GM06990 (cell line): Measurements from ENCODE around the gene CD300LG.
"Not testable (repeated sequence)": the region's sequence is repeated elsewhere in the genome, so short reads cannot be mapped to it uniquely, and the experiment has no call there.

Experiments used
- DNase-seq: peaks from one replicate; pipeline ENCODE4 v3.0.0-alpha.2; 2011; ENCODE audit not compliant: insufficient read length; ENCODE audit errors: extremely low read depth
- H3K27me3 ChIP-seq: replicated peaks from 2 replicates; pipeline ENCODE4 v1.6.0; 2011; ENCODE audit warnings: low read length; ENCODE audit not compliant: control insufficient read depth, insufficient read depth
- H3K36me3 ChIP-seq: 2 replicates; pipeline ENCODE4 v1.5.1; 2011; ENCODE audit warnings: low read length; ENCODE audit not compliant: control insufficient read depth, insufficient read depth
- H3K4me3 ChIP-seq: replicated peaks from 2 replicates; pipeline ENCODE4 v1.5.1; 2011; ENCODE audit warnings: low read depth, mild to moderate bottlenecking, control low read depth, low read length
- TF ChIP-seq, protein P1 (sequence below): IDR thresholded peaks from 2 replicates; pipeline ENCODE4 v1.5.1; 2011; ENCODE audit warnings: low read length, control low read depth, mild to moderate bottlenecking, inconsistent platforms; ENCODE audit not compliant: insufficient read depth, poor library complexity, severe bottlenecking

CD300LG gene

DNA sequence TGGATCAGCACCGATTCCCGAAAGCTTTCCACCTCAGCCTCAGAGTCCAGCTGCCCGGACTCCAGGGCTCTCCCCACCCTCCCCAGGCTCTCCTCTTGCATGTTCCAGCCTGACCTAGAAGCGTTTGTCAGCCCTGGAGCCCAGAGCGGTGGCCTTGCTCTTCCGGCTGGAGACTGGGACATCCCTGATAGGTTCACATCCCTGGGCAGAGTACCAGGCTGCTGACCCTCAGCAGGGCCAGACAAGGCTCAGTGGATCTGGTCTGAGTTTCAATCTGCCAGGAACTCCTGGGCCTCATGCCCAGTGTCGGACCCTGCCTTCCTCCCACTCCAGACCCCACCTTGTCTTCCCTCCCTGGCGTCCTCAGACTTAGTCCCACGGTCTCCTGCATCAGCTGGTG lies 15.0 kb downstream of the CD300LG start:
- no peak for DNase-seq
- TF ChIP-seq, protein P1, sequence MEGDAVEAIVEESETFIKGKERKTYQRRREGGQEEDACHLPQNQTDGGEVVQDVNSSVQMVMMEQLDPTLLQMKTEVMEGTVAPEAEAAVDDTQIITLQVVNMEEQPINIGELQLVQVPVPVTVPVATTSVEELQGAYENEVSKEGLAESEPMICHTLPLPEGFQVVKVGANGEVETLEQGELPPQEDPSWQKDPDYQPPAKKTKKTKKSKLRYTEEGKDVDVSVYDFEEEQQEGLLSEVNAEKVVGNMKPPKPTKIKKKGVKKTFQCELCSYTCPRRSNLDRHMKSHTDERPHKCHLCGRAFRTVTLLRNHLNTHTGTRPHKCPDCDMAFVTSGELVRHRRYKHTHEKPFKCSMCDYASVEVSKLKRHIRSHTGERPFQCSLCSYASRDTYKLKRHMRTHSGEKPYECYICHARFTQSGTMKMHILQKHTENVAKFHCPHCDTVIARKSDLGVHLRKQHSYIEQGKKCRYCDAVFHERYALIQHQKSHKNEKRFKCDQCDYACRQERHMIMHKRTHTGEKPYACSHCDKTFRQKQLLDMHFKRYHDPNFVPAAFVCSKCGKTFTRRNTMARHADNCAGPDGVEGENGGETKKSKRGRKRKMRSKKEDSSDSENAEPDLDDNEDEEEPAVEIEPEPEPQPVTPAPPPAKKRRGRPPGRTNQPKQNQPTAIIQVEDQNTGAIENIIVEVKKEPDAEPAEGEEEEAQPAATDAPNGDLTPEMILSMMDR = no peak
- Histone ChIP-seq H3K4me3 (no peak overlapping the region), H3K36me3 (no peaks in the 10 kb centered on the region), H3K27me3 (peaks cover 3% of the 10 kb centered on the region)

DNA sequence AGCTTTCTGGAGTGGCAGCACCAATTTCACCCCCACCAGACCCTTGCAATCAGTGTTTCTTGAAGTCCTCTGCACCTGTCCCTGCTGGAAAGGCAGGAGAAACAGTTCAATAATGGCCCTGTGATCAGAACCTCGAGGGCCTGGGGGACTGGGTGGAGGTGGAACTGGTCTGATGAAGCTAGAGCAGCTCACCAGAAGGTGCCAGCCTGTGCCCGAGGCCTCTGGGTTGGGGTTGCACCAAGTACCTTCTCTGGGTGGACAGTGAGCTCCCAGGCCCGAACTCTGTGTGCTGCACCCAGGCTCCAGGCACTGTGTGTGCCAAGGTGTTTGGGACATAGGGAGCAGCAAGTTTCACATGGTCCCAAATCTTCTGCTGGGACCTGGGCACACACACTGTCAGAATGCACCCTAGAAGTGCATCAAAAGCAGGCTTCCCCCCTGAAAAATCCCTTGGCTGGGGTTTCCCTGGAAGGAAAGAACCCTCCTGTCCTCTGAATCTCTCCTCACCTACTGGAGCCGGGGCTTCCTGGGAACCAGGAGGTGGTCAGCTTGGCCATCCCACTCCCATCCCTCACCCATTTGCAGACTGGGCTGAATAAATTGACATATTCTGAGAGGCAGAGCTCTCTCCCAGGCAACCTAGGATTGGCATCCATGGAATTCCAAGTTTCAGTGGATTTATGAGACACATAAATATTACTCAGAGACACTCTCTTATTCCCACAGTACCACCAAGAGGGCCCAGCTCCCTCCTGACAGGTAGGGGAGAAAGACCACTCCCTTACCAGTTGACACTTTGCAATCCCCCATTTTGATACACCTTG lies 17.4 kb downstream of the CD300LG start:
- DNase-seq = no peak
- H3K36me3 ChIP-seq = no peaks in the 10 kb centered on the region
- peaks cover 6% of the 10 kb centered on the region for H3K27me3 ChIP-seq
- TF ChIP-seq, protein P1 = no peak
- H3K4me3 ChIP-seq = no peak overlapping the region

DNA sequence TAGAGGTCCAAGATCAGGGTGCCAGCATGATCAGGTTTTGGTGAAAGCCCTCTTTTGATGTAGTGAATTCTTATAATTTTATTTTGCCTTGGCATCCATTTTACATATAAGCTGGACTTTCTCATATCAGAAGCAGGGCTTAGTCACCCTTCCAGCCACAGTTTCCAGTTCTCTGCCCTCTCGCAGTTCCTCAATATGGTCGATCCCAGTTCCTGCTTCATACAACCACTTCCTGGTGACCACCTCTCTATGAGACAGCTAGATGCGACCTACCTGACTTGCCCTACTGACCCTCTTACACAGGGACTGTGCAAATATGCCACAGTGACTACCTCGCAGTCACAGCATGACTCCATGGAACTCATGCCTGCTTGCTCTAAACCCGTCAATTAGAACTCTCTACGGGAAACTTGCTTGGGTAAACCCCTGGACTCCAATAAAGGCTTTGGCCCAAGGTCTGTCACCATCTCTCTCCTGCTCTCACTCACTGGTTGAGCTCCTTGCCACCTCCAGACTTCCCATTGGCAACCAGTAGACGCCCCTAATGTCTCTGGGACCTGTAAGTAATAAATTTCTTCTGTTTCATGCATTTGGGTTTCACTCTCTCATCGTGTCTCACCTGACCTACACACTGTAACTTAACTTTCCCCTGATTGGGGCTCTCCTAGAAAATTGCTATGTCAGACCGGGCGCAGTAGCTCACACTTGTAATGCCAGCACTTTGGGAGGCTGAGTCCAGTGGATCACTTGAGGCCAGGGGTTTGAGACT lies 21.4 kb downstream of the CD300LG start:
- H3K36me3 ChIP-seq = no peaks in the 10 kb centered on the region
- TF ChIP-seq, protein P1 = no peak
- H3K4me3 ChIP-seq = no peak overlapping the region
- H3K27me3 ChIP-seq = peaks cover 6% of the 10 kb centered on the region
- DNase-seq = no peak

DNA sequence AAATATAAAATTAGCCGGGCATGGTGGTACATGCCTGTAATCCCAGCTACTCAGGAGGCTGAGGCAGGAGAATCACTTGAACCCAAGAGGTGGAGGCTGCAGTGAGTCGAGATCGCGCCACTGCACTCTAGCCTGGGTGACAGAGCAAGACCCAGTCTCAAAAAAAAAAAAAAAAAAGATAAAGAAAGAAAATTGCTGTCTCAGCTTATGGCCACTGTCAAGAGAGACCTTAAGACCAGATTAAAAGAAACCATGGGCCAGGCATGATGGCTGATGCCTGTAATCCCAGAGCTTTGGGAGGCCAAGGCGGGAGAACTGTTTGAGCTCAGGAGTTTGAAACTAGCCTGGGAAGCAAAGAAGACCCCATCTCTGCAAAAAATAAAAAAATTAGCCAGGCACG lies 22.1 kb downstream of the CD300LG start:
- H3K36me3 ChIP-seq, DNase-seq, H3K4me3 ChIP-seq, H3K27me3 ChIP-seq: not testable (repeated sequence)

DNA sequence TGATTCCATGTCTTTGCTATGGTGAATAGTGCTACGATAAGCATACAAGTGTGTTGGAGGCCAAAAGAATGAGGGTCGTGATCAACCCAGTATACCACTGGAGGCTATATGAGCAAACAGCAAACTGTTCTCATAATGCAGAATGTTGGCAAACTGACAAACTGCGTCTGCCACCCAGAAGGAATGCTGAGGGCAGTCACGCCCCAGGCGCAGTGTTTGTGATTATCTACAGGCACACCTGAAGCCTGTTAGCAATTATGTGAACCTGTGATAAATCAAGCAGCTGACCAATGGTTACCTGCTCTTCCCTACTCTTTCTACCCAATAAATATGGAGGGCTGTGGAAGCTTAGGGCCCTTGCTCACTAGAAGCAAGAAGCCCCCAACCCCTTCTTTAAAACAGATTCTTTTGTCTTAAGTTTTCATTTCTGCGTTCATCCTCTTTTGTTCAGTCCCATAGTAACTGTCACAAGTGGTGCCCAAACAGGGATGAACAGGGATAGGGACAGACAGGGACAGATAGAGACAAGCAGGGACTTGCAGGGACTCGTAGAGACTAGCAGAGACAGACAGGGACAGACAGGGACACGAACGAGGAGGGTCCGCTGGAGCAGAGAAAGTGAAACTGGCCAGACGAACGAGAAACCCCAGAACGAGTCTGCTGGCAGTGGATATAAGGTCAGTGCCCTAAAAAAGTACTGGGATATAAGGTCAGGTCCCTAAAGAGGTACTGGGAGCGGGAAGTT lies 25.1 kb downstream of the CD300LG start:
- no peak overlapping the region for H3K4me3 ChIP-seq
- peaks cover 3% of the 10 kb centered on the region for H3K27me3 ChIP-seq
- no peaks in the 10 kb centered on the region for H3K36me3 ChIP-seq
- TF ChIP-seq, protein P1 = no peak
- DNase-seq = no peak

DNA sequence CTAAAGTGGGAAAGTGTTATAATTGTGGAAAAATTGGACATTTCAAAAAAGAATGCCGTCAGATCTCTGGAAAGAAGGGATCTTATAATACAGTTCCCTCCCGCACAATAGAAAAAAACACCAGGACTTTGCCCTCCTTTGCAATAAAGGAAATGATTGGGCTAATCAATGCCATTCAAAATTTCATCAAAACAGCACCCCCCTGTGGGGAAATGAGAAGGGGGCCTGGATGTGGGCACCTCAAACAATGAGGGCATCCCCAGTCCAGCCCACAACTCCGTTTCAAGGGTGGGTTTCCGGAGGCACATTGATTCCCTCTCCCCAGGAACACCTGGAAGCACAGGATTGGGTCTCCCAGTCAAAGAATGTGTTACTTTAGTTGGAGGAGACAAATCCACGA lies 26.1 kb downstream of the CD300LG start:
- no peak for DNase-seq
- H3K4me3 ChIP-seq = no peak overlapping the region
- no peaks in the 10 kb centered on the region for H3K36me3 ChIP-seq
- H3K27me3 ChIP-seq = peaks cover 3% of the 10 kb centered on the region
- TF ChIP-seq, protein P1 = no peak
